IMR-90 (cell line): ENCODE measurements around the gene EPAS1. TPM values are rescaled to one million over a fixed set of nuclear protein-coding genes. Genes with fewer than 3 reads are reported as not detected.
A peak's percentile ranks its signal among the peaks of the same experiment; 100 is the strongest.

Source experiments
- ATAC-seq: fragments of 200-7000 bp; cut with Tn5 transposase; 2 replicates; pipeline ENCODE4 v1.9.1; 2020; ENCODE audit warnings: low read depth, mild to moderate bottlenecking, moderate library complexity
- BruUV-seq: library from RNA; stranded (reverse); fragments of 400-500 nt; replicated peaks from 2 replicates; lab custom pipeline; 2021; lab: Mats Ljungman, UMichigan
- CTCF ChIA-PET: fragments of 300-600 bp; formaldehyde crosslinking; extraction: SDS; loops from one replicate; lab custom pipeline; 2021; ENCODE audit warnings: antibody characterized with exemption; lab: Yijun Ruan, JAX
- POLR2A ChIA-PET: fragments of 300-600 bp; sonication (Branson Sonifier 250); formaldehyde crosslinking; loops from one replicate; lab custom pipeline; 2022; ENCODE audit warnings: antibody characterized with exemption; ENCODE audit not compliant: unreplicated experiment; lab: Charles Lee
- DNase-seq: peaks from one replicate; pipeline ENCODE4 v3.0.0; 2013
- H2AFZ ChIP-seq: replicated peaks from 2 replicates; pipeline ENCODE3; 2013; ENCODE audit warnings: low read length, mild to moderate bottlenecking; ENCODE audit not compliant: poor library complexity
- H2AK5ac ChIP-seq: 2 replicates; pipeline ENCODE4 v1.6.1; 2013; ENCODE audit warnings: low read depth, low read length, inconsistent platforms
- H2AK9ac ChIP-seq: replicated peaks from 2 replicates; pipeline ENCODE3; 2013; ENCODE audit warnings: mild to moderate bottlenecking, low read depth, low read length, moderate library complexity; ENCODE audit not compliant: poor library complexity
- H2BK120ac ChIP-seq: 2 replicates; pipeline ENCODE4 v1.6.1; 2013; ENCODE audit warnings: low read depth, low read length, inconsistent platforms
- H2BK15ac ChIP-seq: 3 replicates; pipeline ENCODE4 v1.6.1; 2013; ENCODE audit warnings: low read depth, low read length, inconsistent platforms
- H2BK20ac ChIP-seq: 2 replicates; pipeline ENCODE4 v1.6.1; 2013; ENCODE audit warnings: low read depth, mild to moderate bottlenecking, inconsistent platforms, low read length, moderate library complexity
- H2BK5ac ChIP-seq: 2 replicates; pipeline ENCODE4 v1.6.1; 2013; ENCODE audit warnings: mild to moderate bottlenecking, low read depth, low read length, inconsistent platforms; ENCODE audit not compliant: poor library complexity, severe bottlenecking
- H3K14ac ChIP-seq: replicated peaks from 2 replicates; pipeline ENCODE4 v1.6.1; 2013; ENCODE audit warnings: low read depth, low read length, inconsistent platforms
- H3K18ac ChIP-seq: 2 replicates; pipeline ENCODE4 v1.6.1; 2013; ENCODE audit warnings: low read depth, low read length, control low read depth
- H3K23ac ChIP-seq: 2 replicates; pipeline ENCODE4 v1.6.1; 2013; ENCODE audit warnings: low read depth, low read length, inconsistent platforms
- H3K27ac ChIP-seq: 2 replicates; pipeline ENCODE4 v1.5.1; 2013; ENCODE audit warnings: mild to moderate bottlenecking, control low read depth, low read length; ENCODE audit not compliant: insufficient read depth
- H3K27me3 ChIP-seq: 2 replicates; pipeline ENCODE4 v1.6.1; 2013; ENCODE audit warnings: low read length; ENCODE audit not compliant: control insufficient read depth, insufficient read depth
- H3K36me3 ChIP-seq: 2 replicates; pipeline ENCODE4 v1.6.1; 2013; ENCODE audit warnings: low read length, mixed read lengths; ENCODE audit not compliant: control insufficient read depth, insufficient read depth
- H3K4ac ChIP-seq: 2 replicates; pipeline ENCODE4 v1.6.1; 2013; ENCODE audit warnings: low read depth, low read length, inconsistent platforms
- H3K4me1 ChIP-seq: 2 replicates; pipeline ENCODE4 v1.6.1; 2013; ENCODE audit warnings: low read length, mixed read lengths; ENCODE audit not compliant: control insufficient read depth, insufficient read depth
- H3K4me2 ChIP-seq: 2 replicates; pipeline ENCODE4 v1.6.1; 2013; ENCODE audit warnings: low read depth, mild to moderate bottlenecking, control low read depth, low read length, moderate library complexity
- H3K4me3 ChIP-seq: 2 replicates; pipeline ENCODE4 v1.5.1; 2013; ENCODE audit warnings: low read depth, mild to moderate bottlenecking, control low read depth, low read length, moderate library complexity; ENCODE audit not compliant: insufficient read depth
- H3K56ac ChIP-seq: 2 replicates; pipeline ENCODE4 v1.6.1; 2013; ENCODE audit warnings: low read length, inconsistent platforms; ENCODE audit not compliant: insufficient read depth; ENCODE audit errors: extremely low read depth
- H3K79me1 ChIP-seq, 2 experiments: 2 replicates each; pipeline ENCODE4 v1.6.1; 2013; ENCODE audit warnings: low read length in 2 of 2, inconsistent platforms in 1 of 2, low read depth in 1 of 2
- H3K9ac ChIP-seq: 2 replicates; pipeline ENCODE4 v1.6.1; 2013; ENCODE audit warnings: low read depth, low read length, control low read depth
- H3K9me1 ChIP-seq: 2 replicates; pipeline ENCODE4 v1.6.1; 2013; ENCODE audit warnings: low read length, inconsistent platforms; ENCODE audit not compliant: insufficient read depth
- H3K9me3 ChIP-seq: 2 replicates; pipeline ENCODE4 v1.6.1; 2013; ENCODE audit warnings: low read length; ENCODE audit not compliant: control insufficient read depth, insufficient read depth
- H4K20me1 ChIP-seq: 2 replicates; pipeline ENCODE4 v1.6.1; 2013; ENCODE audit warnings: low read length, inconsistent platforms; ENCODE audit not compliant: insufficient read depth
- H4K5ac ChIP-seq: 2 replicates; pipeline ENCODE4 v1.6.1; 2013; ENCODE audit warnings: mild to moderate bottlenecking, low read depth, low read length, control low read depth
- H4K8ac ChIP-seq, 2 experiments: 2 replicates each; pipeline ENCODE4 v1.6.1; 2013; ENCODE audit warnings: low read depth in 2 of 2, low read length in 2 of 2, control low read depth in 1 of 2, inconsistent platforms in 1 of 2
- H4K91ac ChIP-seq: 2 replicates; pipeline ENCODE4 v1.6.1; 2013; ENCODE audit warnings: low read depth, low read length, inconsistent platforms; ENCODE audit not compliant: insufficient read depth
- CEBPB ChIP-seq: IDR thresholded peaks from 2 replicates; pipeline ENCODE4 v1.6.1; 2012; ENCODE audit warnings: low read depth, low read length, improper control_type of control experiment
- MXI1 ChIP-seq: IDR thresholded peaks from 2 replicates; pipeline ENCODE4 v1.6.1; 2012; ENCODE audit warnings: low read depth, mild to moderate bottlenecking, low read length, moderate library complexity, borderline replicate concordance
- POLR2A ChIP-seq: IDR thresholded peaks from 2 replicates; pipeline ENCODE4 v1.6.1; 2012; ENCODE audit warnings: mild to moderate bottlenecking, low read depth, low read length
- RAD21 ChIP-seq: IDR thresholded peaks from 2 replicates; pipeline ENCODE4 v1.6.1; 2012; ENCODE audit warnings: low read length, improper control_type of control experiment
- SMC3 ChIP-seq: fragments of 150-350 bp; IDR thresholded peaks from 2 replicates; pipeline ENCODE4 v1.6.1; 2016; ENCODE audit warnings: low read depth, mild to moderate bottlenecking, antibody characterized with exemption, low read length, moderate library complexity
- WGBS, 2 experiments: methylation state at CpG; one replicate each; pipeline versions ENCODE4 v1.1.5 to v1.1.7; 2013; ENCODE audit warnings: missing lambda C conversion rate in 2 of 2; ENCODE audit not compliant: insufficient read length in 1 of 2; ENCODE audit errors: extremely low coverage in 2 of 2; 5-methylcytosine and 5-hydroxymethylcytosine counted together
- dilution Hi-C: fragments of 300-500 bp; cut with HindIII; formaldehyde crosslinking; loops from one replicate; pipeline ENCODE4 v1.14.3; 2018; ENCODE audit warnings: low sequenced_read_pairs; ENCODE audit not compliant: unreplicated experiment
- in situ Hi-C: fragments of 300-500 bp; cut with MboI; formaldehyde crosslinking; loops from 3 replicates; pipeline ENCODE4 v1.14.3; 2019; ENCODE audit warnings: low sequenced_read_pairs, inconsistent platforms, mixed read lengths
- intact Hi-C: fragments of 100-400 bp; cut with micrococcal nuclease; formaldehyde crosslinking; loops from 2 replicates; pipeline ENCODE4 v1.10.0; 2022
- polyA plus RNA-seq, 3 experiments: library from polyadenylated mRNA; depleted of rRNA; stranded (reverse); fragments of >200 nt; gene quantifications; 2 replicates each; pipeline ENCODE4 v1.2.3, GENCODE V29; 2012; ENCODE audit warnings: low replicate concordance in 1 of 3
- total RNA-seq: library from RNA; depleted of rRNA; stranded (reverse); fragments of >200 nt; gene quantifications from 2 replicates; pipeline ENCODE4 v1.2.3, GENCODE V29; 2012
- TF ChIP-seq, protein P1 (sequence below): fragments of 150-350 bp; IDR thresholded peaks from 2 replicates; pipeline ENCODE4 v1.6.1; 2017; ENCODE audit warnings: mild to moderate bottlenecking, antibody characterized with exemption, low read length, low read depth

Gene EPAS1
- total and polyA plus RNA-seq, 2 of the 4 experiments (the other 2 are of a cell fraction): 40.7 to 120 TPM

DNA sequence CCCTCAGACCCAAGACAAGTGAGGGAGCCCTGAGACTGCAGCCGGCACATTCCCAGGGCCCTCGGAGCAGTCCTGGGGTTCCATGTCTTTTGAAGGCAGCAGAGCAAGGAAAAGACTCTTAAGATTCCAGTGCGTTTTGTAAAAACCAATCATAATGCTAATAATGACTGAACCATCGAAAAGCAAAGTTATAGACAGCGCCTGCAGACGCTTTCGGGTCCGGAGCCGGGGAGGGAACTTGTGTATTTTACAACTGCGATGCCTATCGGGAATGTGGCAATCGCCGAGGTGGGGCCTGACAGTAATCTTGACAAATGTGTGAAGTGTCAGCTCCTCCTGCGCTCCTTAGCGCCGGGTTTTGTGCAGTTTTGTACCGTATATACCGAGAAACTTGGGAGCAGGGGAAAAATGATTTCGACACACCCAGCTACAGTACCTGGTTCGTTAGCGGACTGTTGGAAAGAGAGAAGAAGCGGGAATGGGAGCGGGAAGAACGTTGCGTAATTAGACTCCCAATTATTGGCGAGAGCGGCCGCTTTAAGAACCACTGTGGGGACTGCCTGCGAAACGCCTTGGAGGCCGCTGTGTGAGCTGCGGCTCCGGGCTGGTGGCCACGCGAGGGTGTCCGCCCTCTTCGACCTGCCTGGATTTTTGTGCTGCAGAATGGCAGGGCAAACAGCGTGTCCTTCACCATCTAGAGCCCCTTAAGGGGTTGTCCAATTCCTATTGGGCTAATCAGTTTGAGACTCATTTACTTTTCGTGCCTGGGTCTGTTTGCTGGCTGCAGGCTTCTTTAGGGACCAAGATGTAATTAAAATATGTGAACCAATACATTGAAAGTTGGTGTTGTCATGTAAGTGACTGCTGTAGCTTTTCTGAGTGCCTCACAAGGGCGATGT is 2.4 kb downstream of the EPAS1 start:
- Histone ChIP-seq H3K27me3 (no peaks in the 10 kb centered on the region), H3K4me3 (peak overlapping the region; percentile 87), H4K20me1 (peaks cover 69% of the 10 kb centered on the region), H3K79me1 (peaks cover 7 to 52% of the 10 kb centered on the region in 2 experiments; a peak in 3 of 4 replicates), H3K9me1 (peaks cover 16% of the 10 kb centered on the region; the same call in 1 of the 2 replicates), H3K18ac (peak overlapping the region; percentile 55), H2AK5ac (0 out of 2 replicates have a peak overlapping the region, but pooled peaks have one; percentile 13), H4K91ac (peak overlapping the region; percentile 66), H3K9me3 (no peaks in the 10 kb centered on the region), H3K4me1 (peaks cover 13% of the 10 kb centered on the region; the same call in 1 of the 2 replicates), H4K8ac (peak overlapping the region in 1 of 2 experiments; percentile 41; a peak in 3 of 4 replicates), H2BK15ac (0 out of 3 replicates have a peak overlapping the region, but pooled peaks have one; percentile 12), H3K9ac (peak overlapping the region; percentile 92), H3K4me2 (peak overlapping the region; percentile 62), H3K27ac (peak overlapping the region; percentile 82), H2BK5ac (peak overlapping the region; percentile 62), H3K36me3 (peaks cover 3% of the 10 kb centered on the region; the same call in 1 of the 2 replicates), H2BK120ac (peak overlapping the region; percentile 78), H3K14ac (peak overlapping the region; percentile 86), H3K4ac (peak overlapping the region; percentile 78), H2AK9ac (peak overlapping the region; percentile 91), H3K23ac (peak overlapping the region; percentile 88), H3K56ac (no peak overlapping the region; the same call in none of the 2 replicates), H2AFZ (peak overlapping the region; percentile 79), H2BK20ac (no peak overlapping the region), H4K5ac (no peak overlapping the region)
- dilution Hi-C loops: no loop called here
- ATAC-seq (no peak), DNase-seq (peak; percentile 62)
- POLR2A ChIA-PET: interaction anchor here (0.6 to 0.7 kb wide), 3 partner anchors 40 to 339 kb away, joined by 4 to 13 read pairs (median 7); no protein-coding TSS in a partner anchor
- TF ChIP-seq CEBPB (peak; percentile 94), RAD21 (peak; percentile 24), MXI1 (no peak), SMC3 (0 out of 2 replicates have a peak, but pooled peaks have one; percentile 2), POLR2A (peak; percentile 13; the same call in 1 of the 2 replicates)
- TF ChIP-seq, protein P1, sequence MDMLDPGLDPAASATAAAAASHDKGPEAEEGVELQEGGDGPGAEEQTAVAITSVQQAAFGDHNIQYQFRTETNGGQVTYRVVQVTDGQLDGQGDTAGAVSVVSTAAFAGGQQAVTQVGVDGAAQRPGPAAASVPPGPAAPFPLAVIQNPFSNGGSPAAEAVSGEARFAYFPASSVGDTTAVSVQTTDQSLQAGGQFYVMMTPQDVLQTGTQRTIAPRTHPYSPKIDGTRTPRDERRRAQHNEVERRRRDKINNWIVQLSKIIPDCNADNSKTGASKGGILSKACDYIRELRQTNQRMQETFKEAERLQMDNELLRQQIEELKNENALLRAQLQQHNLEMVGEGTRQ: no peak
- CTCF ChIA-PET: interaction anchor here (0.6 kb wide), 1 partner anchor 71 kb away, joined by 4 read pairs; no protein-coding TSS in a partner anchor
- intact Hi-C loops: loop anchor here (1.0 to 5.0 kb wide), 5 partner anchors 43 to 357 kb away; no protein-coding TSS in a partner anchor
- WGBS, 2 experiments: 23% methylated on average over 15 of the region's 40 CpGs; no CpG with 5 or more reads in 1 of the 2 experiments
- BruUV-seq: no TSS peak
- in situ Hi-C loops: loop anchor here (5.0 to 25.0 kb wide), 2 partner anchors 242 to 662 kb away; no protein-coding TSS in a partner anchor
